Kidney (tissue), 14 donors: ENCODE data around the gene EHD4. TPM values are rescaled to one million over a fixed set of nuclear protein-coding genes. Genes with fewer than 3 reads are reported as not detected.

ENCODE experiments used
- DNase-seq, 5 donors: peaks; one replicate each; pipeline ENCODE4 v3.0.0-alpha.2; 2013 to 2020
- FAIRE-seq: peaks from 2 replicates; lab custom pipeline; 2012; peaks lifted over from hg19 to GRCh38; lab: Jason Lieb, UNC
- H3K27ac ChIP-seq, 2 donors: one replicate each; pipeline ENCODE4 v1.7.0; 2013; ENCODE audit warnings: low read depth in 2 of 2, low read length in 2 of 2, inconsistent platforms in 1 of 2
- H3K27me3 ChIP-seq: one replicate; pipeline ENCODE4 v1.7.1; 2013; ENCODE audit warnings: low read length, inconsistent platforms; ENCODE audit not compliant: control insufficient read depth, insufficient read depth
- H3K36me3 ChIP-seq, 3 donors: one replicate each; pipeline versions ENCODE4 v1.7.0 to v1.7.1; 2013; ENCODE audit warnings: low read length in 3 of 3, control low read depth in 1 of 3, inconsistent platforms in 1 of 3; ENCODE audit not compliant: insufficient read depth in 3 of 3, control insufficient read depth in 2 of 3
- H3K4me1 ChIP-seq, 3 donors: one replicate each; pipeline versions ENCODE4 v1.7.0 to v1.7.1; 2013; ENCODE audit warnings: low read length in 3 of 3, inconsistent platforms in 1 of 3, low read depth in 1 of 3; ENCODE audit not compliant: control insufficient read depth in 2 of 3, insufficient read depth in 2 of 3
- H3K4me3 ChIP-seq, 3 donors: one replicate each; pipeline versions ENCODE4 v1.7.0 to v1.8.1; 2013; ENCODE audit warnings: low read length in 3 of 3, control low read depth in 1 of 3, inconsistent platforms in 1 of 3
- H3K9ac ChIP-seq, 3 donors: one replicate each; pipeline versions ENCODE4 v1.7.0 to v1.7.1; 2013; ENCODE audit warnings: low read length in 3 of 3, control low read depth in 1 of 3, inconsistent platforms in 1 of 3
- H3K9me3 ChIP-seq, 3 donors: one replicate each; pipeline versions ENCODE4 v1.7.0 to v1.7.1; 2013; ENCODE audit warnings: low read length in 3 of 3, control low read depth in 1 of 3, inconsistent platforms in 1 of 3; ENCODE audit not compliant: control insufficient read depth in 2 of 3, insufficient read depth in 1 of 3
- CTCF ChIP-seq: IDR thresholded peaks from 3 replicates; pipeline ENCODE4 v1.5.1; 2012; ENCODE audit warnings: mild to moderate bottlenecking, moderate library complexity, borderline replicate concordance; ENCODE audit not compliant: insufficient read depth; ENCODE audit errors: extremely low read depth
- intact Hi-C: fragments of 100-400 bp; cut with DNase I; formaldehyde crosslinking; loops from one replicate; pipeline ENCODE4 v1.11.1; 2022
- polyA plus RNA-seq: library from polyadenylated mRNA; stranded (reverse); fragments of 350-450 nt; fragmentation: Illumina TruSeq; extraction: RNeasy Lipid Tissue Mini Kit (QIAGEN cat#74804); gene quantifications from one replicate; pipeline ENCODE4 v1.2.3, GENCODE V29; 2014; ENCODE audit warnings: low read depth, low replicate concordance; ENCODE audit not compliant: insufficient read depth
- total RNA-seq: library from RNA; stranded (reverse); fragmentation: NEBNext Ultra II Directional; extraction: Animal tissue kit (Norgen Biotek cat#: 25700); gene quantifications from one replicate; pipeline ENCODE4 v1.2.1, GENCODE V29; 2021
- donor health status: control.
- donor health status: control.
- donor health status: control.
- donor health status: control.
- donor health status: control.
- donor health status: DM: yes; HTN: yes; CAD: no.
- donor health status: Normal renal cell carcinoma (clear cell type).

Gene EHD4
- total and polyA plus RNA-seq, 2 donors from 2014 or later = 15.7 to 38.5 TPM

- H3K36me3 ChIP-seq = no peaks in the 10 kb centered on the region
- H3K27ac ChIP-seq = no peak overlapping the region
- DNase-seq = no peak
- H3K9me3 ChIP-seq = no peaks in the 10 kb centered on the region
- no peak overlapping the region for H3K9ac ChIP-seq
- H3K4me1 ChIP-seq = peaks cover 0 to 2% (median 0%) of the 10 kb centered on the region in 3 donors
- intact Hi-C loops = no loop called here
- no peak for FAIRE-seq
- no peak for TF ChIP-seq CTCF
- H3K4me3 ChIP-seq = no peak overlapping the region
- no peaks in the 10 kb centered on the region for H3K27me3 ChIP-seq
Observed at GRCh38 chr15:42014406-42014805, 42.0 kb upstream of the EHD4 start.

- Histone ChIP-seq H3K4me3 (no peak overlapping the region), H3K9ac (no peak overlapping the region), H3K9me3 (no peaks in the 10 kb centered on the region), H3K27me3 (no peaks in the 10 kb centered on the region), H3K27ac (no peak overlapping the region), H3K4me1 (peaks cover 0 to 2% (median 0%) of the 10 kb centered on the region in 3 donors), H3K36me3 (no peaks in the 10 kb centered on the region)
- FAIRE-seq (no peak), DNase-seq (no peak)
- no peak for TF ChIP-seq CTCF
- intact Hi-C loops = no loop called here
Observed at GRCh38 chr15:42012928-42013482, 40.6 kb upstream of the EHD4 start.

GRCh38 chr15:42012241-42012640, 39.9 kb upstream of the EHD4 start:
- no peaks in the 10 kb centered on the region for H3K36me3 ChIP-seq
- peaks cover 0 to 2% (median 0%) of the 10 kb centered on the region in 3 donors for H3K4me1 ChIP-seq
- no peaks in the 10 kb centered on the region for H3K27me3 ChIP-seq
- no peak overlapping the region for H3K27ac ChIP-seq
- DNase-seq = peak in 3 of 5 donors; percentile 19 to 52 (median 41)
- no peak overlapping the region for H3K9ac ChIP-seq
- no peaks in the 10 kb centered on the region for H3K9me3 ChIP-seq
- no peak for TF ChIP-seq CTCF
- no peak for FAIRE-seq
- intact Hi-C loops = no loop called here
- H3K4me3 ChIP-seq = no peak overlapping the region

- TF ChIP-seq CTCF = no peak
- Histone ChIP-seq H3K9ac (no peak overlapping the region), H3K4me1 (peaks cover 0 to 2% (median 0%) of the 10 kb centered on the region in 3 donors), H3K4me3 (no peak overlapping the region), H3K27me3 (no peaks in the 10 kb centered on the region), H3K9me3 (peaks cover 0 to 3% (median 0%) of the 10 kb centered on the region in 3 donors), H3K36me3 (no peaks in the 10 kb centered on the region), H3K27ac (no peak overlapping the region)
- intact Hi-C loops = no loop called here
- DNase-seq (no peak), FAIRE-seq (no peak)
Observed at GRCh38 chr15:42011074-42011473, 38.7 kb upstream of the EHD4 start.
